ENCODE results near the gene KAZN.

KAZN gene

DNA sequence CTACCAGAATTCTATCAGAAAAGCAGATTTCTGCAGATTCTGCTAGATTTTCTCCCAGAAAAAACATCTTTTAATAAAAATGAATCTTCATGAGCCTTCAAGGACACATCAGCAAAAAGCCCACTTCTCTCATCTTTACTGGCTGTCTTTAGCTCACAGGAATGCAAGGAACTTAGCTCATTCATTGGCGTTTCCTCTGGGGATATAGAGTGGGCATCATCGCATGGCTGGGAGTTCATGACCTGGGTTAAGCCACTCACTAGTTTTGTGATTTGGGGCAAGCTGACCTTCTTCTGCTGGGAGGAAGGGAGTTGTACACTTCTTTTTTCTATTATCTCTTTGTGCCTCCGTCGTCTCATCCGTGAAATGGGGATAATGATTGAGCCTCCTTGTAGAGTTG is 149.7 kb downstream of the KAZN start:
- no peak for DNase-seq

- DNase-seq, result no peak
Measured at GRCh38 chr1:14748977-14749376, 150.5 kb downstream of the KAZN start.

GRCh38 chr1:14750490-14750889 is 152.0 kb downstream of the KAZN start:
- no peak for DNase-seq

GRCh38 chr1:14755518-14756252 is 157.2 kb downstream of the KAZN start:
- no peak for DNase-seq

DNA sequence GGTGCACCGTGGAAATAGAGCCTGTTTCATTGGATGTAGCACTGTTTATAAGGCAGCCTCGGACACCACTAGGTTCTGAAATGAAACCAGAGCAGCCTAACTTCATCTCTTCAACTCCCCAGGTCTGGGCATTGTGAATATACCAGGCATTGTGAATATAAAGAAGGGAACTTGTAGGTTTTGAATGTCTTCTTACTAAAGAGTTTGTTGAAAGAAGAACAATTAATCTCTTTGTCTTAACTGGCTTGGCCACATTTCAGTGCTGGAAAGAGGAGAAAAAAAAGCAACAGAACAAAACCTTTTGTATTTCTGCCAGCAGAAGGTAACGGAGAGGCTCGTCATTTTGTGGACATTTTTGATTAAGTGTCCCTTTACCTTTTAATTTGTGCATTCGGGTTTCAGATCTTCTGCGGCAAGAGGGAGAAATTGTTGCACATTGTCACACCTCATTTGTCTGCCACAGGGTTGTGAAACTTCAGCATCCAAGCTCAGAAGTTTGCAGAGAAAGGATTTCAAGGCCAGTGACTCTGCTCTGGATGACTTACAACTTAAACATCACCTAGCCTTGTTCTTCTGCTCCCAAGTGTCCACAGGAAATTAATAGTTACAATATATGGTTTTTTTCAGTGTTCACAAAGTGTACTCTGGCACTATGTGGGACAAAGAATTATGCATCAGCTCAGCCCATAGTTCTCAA is 158.3 kb downstream of the KAZN start:
- no peak for DNase-seq

DNA sequence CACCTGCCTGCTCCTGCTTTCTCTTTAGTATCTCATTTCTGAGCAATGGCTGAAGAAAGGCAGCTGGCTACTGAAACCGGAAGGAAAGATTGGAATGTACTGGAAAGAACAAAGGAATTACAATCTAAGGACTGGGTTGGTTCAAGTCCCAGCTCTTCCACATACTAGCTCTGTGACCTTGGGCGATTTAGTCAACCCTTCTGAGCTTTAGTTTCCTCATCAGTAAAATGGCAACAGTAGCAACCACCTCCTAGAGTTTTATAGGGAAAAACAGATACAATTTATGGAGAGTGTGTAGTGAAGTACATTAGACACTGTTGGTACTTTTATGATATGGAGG is 158.8 kb downstream of the KAZN start:
- DNase-seq, result no peak

- no peak for DNase-seq
Measured at GRCh38 chr1:14759042-14759818, 160.7 kb downstream of the KAZN start.

DNA sequence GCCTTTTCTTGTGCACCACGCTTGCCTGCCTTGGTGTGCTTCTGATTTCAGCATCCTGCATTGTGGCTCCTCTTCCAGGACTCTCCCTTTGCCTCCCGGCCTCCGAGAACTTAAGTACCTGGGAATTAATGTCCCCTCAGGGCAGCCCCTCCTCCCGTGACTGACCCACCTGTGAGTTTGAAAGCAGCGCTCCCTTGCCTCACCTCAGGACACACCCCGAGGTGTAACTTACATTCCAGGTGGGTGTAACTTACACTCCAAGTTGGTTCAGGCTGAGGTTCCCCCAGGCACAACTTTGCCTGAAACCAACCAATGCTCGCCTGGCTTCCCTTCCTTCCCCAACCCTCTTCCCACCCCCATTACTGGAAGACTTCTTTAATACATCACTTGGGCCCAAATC is 161.4 kb downstream of the KAZN start:
- DNase-seq, result no peak

DNA sequence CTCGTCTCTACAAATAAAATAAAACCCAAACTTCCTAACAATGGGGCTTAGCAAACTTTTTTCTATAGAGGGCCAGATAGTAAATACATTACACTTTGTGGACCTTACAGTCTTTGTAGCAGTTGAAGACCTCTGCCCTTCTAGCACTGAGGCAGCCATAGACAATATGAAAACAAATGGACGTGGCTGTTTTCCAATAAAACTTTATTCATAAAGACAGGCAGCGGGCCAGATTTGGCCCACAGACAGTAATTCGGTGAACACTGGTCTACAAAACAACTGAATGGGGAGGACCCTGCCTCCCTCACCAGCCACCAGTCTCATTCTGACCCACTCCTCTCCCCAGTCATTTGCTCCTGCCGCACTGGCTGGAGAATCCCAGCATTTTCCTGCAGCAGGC is 162.3 kb downstream of the KAZN start:
- no peak for DNase-seq

DNA sequence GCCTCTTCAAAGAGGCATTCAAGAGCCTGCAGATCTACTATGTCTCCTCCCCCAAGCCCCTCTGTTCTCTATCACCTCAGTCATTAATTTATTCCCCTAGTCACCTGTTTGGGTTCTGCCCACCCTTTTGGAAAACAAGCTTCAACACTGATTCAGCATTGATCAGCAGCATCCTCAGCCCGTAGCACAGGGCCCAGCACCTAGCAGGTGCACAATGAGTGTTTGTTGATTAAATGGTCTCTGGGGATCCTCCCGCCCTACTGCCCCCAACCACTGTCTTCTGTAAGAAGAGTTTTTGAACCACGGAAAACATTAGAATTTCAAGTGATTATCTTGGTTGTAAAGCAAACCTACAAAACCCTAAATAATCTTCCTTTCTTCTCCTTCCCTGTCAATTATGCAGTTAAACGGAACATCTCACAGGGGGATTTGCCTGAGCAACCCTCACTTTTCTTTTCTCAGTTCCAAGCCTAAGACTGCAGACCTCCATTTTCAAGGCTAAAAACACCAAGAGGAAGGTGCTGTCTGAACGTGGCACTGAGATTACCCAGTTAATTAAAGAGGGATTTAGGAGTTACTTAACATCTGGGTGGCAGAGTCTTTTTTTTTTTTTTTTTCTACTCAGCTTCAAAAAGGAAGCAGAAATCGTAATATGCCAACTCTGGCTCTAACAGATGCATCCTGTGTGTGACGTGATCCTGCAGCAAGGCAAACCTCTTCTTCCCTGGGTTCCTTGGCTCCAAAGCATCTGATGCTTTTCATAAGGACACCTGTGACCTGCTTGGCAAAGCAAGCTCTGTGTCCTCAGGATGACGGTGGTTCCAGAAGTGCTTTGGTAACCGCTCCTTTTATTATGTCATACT is 163.0 kb downstream of the KAZN start:
- DNase-seq, result no peak

DNA sequence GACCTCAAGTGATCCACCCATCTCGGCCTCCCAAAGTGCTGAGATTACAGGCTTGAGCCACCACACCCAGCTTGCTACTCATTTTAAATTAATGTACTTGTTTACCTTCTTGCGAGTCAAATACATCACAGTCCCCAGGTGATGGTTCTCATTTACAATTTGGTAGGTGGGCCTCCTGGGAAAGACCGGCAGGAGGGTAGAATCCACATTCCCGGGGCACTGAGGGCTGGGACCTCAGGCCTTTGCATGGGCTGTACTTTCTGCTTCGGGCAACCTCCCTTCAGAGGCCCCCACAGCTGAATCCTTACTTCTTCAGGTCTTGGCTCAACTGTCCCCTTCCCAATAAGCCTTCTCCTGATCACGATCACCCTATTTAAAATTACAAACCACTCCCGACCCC is 165.5 kb downstream of the KAZN start:
- DNase-seq, result no peak

- no peak for DNase-seq
Measured at GRCh38 chr1:14765773-14766172, 167.3 kb downstream of the KAZN start.

DNA sequence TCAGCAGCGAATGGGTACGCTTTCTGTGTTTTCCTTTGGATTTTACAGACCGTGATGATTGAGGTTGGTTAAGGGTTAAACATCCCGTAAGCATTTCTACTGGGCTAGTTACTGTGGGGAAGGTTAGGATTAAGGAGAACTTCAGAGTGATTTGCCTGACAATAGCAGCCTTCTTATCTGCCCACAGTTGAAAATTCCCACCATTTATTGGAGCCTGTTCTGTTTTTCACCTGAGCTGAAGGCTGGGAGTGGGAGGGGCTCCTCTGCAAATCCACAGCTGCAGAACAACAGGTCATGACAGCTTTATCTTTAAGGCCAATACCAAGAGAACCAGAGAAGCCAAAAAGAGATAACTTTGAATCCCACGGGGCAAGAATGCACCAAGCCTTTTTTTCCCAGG is 168.6 kb downstream of the KAZN start:
- no peak for DNase-seq

DNA sequence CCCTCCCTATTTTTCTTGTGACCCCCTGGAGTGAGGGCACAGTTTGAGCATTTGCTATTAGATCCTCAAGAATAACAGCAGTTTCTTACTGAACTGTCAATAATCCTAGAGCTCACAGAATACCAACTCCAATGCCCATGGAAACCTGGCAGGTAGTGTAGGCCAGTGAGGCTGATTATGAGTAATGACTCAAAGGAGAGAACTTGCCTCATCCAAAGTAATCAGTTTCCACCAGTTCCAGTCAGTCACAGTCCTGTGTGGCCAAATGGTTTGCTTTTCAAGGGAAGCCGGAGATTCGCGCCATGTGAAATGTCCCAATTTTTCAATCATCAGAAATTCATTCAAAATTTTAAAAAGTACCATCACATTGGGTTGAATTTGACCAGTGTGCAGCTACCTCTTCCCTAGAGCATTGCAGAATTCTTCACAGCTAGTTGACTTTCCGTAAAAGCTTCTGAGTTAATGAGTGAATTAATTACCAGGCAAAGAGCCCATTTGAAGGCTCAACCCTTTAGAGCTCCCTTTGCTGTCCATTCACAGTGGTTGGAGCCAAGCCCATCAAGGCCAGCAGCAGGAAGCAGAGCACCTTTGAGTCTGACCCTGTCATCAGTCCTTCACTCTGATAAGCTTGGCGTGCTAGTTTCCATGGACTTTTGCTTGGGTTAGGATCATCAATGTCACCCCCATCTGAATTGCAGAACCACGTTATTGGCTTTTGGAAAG is 170.3 kb downstream of the KAZN start:
- no peak for DNase-seq

DNA sequence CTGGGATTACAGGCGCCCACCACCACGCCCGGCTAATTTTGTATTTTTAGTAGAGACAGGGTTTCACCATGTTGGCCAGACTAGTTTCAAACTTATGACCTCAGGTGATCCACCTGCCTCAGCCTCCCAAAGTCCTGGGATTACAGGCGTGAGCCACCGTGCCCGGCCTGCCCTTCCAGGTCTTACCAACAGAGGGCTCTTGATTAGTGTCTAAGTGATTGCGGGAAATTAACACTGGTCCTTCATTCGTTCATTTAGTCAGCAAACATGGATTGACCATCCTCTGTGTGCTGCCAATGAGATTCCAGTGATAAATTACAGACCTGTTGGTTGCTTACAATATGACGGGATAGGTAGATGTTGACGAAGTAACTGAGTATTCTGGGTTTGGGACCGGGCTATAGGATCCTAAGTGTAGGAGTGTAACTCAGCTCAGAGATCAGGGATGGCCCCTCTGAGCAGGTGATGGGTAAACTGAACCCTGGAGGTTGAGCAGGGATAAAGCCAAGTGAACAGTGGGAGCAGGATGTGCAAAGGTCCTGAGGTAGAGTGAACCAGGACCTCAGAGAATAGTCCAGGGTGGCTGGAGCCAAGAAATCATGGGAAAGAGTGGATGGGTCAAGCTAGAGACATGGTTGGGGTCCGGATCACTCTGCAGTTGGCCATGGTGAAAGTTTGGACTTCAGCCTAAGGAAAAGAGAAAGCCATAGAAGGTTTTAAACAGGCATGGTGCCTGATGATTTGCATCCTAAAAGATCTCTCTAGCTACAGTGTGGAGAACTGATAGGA is 171.2 kb downstream of the KAZN start:
- DNase-seq, result no peak

DNA sequence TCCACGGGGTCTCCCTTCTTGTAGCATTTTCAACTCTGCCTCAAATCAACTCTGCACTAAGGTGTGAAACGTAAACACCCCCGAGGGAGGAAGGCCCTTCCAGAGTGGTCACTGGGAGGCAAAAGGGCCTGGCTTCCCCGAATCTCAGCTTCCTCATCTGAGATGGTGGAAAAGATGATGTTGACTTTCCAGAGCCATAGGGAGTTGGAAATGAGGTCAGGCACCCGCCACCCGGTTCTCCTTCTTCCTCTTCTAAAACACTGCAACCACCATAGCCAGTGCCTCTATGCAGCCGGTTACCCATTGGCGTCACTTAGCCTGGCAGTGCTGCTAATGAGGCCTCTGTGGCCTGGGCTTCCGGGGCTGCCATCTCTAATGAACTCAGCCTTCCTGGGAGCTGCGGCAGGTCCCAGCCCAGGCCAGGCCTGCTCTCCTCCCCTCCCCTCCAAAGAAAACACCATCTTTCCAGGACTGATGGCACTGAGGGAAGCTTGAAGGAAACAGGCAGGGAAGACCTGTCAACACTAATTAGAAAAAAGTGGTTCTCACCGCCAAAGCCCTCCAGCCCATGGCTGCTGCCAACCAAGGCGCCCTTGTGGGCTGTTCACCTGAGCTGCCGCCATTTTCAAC is 175.0 kb downstream of the KAZN start:
- no peak for DNase-seq

GRCh38 chr1:14774225-14774624 is 175.7 kb downstream of the KAZN start:
- no peak for DNase-seq

DNA sequence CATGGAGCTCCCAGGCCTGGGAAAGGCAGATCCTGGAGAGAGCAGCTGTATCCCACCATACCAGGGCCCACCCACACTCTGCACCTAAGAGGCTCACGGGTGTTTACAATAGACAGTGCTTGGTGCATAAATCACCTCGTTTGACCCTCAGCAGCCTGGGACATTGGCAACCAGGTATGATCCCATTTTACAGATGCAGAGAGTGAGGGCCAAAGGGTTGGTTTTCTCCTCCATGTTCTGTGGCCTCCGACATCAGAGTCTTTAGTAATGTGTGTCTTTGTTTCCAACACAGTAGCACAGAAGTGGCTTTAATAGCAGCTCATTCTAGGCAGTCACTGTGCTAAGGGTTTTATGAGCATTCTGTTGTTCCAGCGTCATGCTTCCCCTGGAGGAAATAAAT is 176.5 kb downstream of the KAZN start:
- no peak for DNase-seq

DNA sequence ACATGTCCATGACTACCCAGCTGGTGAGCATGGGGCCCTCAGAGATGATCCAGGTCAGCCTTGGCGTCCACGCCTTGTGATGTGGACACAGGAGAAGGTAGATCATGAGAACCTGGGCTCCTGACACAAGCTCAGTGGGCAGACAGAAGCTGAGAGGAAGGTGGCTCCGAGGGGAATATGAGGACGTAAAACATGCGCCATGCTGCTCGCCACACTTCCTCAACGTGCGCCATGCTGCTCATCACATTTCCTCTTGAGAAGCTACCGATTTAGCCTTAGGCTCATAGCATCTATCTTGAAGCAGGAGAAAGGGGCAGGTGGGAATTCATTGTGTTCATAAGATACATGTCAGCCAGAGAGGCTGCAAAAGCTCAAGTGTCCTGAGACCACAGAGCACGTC is 176.9 kb downstream of the KAZN start:
- no peak for DNase-seq

DNA sequence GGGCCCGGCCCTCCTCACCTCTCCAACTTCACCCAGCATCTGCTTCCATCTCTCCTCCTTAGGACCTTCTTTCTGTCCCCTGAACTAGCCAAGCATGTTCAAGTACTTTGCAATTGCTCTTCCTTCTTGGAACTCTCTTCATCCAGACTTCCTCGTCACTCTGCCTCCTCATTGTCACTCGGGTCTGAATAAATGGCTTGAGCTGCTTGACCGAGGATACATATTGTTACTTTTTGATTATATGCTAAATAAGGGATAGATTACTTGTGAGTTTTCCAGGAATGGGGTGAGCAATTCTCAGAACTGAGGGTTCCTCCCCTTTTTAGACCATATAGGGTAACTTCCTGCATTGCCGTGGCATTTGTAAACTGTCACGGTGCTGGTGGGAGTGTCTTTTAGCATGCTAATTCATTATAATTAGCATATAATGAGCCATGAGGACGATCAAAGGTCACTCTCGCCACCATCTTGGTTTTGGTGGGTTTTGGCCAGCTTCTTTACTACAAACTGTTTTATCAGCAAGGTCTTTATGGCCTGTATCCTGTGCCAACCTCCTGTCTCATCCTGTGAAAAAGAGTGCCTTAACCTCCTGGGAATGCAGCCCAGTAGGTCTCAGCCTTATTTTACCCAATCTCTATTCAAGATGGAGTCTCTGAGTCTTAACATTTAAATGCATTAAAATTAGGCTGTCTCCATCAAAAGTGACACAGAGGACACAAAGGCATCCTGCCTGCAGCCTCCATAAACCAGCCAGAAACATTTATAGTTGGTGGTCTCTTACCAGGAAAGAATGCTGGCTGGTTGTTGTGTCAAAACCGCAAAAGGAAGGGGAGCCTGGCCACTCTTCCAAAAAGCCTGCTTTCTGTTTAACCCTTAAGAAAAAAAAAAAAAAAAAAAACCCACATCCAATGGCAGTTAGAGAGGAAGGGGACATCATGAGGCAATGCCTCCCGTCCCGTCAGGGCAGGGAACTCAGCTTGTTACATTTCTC is 179.3 kb downstream of the KAZN start:
- no peak for DNase-seq

Data from NCI-H226 (cell line).